Natural killer cell (primary cell): ENCODE results near the gene PAK5. TPM values are rescaled to one million over a fixed set of nuclear protein-coding genes. Genes with fewer than 3 reads are reported as not detected.

Source experiments
- ATAC-seq, 3 donors: fragments of 150-1000 bp in 2 of 3; fragments of 200-7000 bp in 1 of 3; cut with Tn5 transposase; 1 replicate in 1 of 3; 2 replicates in 2 of 3; pipeline ENCODE4 v1.10.0; 2021; ENCODE audit warnings: mild to moderate bottlenecking in 2 of 3, moderate library complexity in 2 of 3
- DNase-seq, 2 donors: peaks; one replicate each; pipeline versions ENCODE4 v3.0.0 to v3.0.0-alpha.2; 2013 to 2021; ENCODE audit warnings: mixed read lengths in 1 of 2
- H3K27ac ChIP-seq: one replicate; pipeline ENCODE4 v1.5.1; 2013; ENCODE audit warnings: mild to moderate bottlenecking, low read length
- H3K27me3 ChIP-seq: one replicate; pipeline ENCODE4 v1.6.1; 2013; ENCODE audit warnings: low read length; ENCODE audit not compliant: control insufficient read depth, insufficient read depth
- H3K36me3 ChIP-seq: one replicate; pipeline ENCODE4 v1.6.1; 2013; ENCODE audit warnings: low read length; ENCODE audit not compliant: control insufficient read depth, insufficient read depth
- H3K4me1 ChIP-seq: one replicate; pipeline ENCODE4 v1.6.1; 2013; ENCODE audit warnings: low read length; ENCODE audit not compliant: control insufficient read depth, insufficient read depth
- H3K4me3 ChIP-seq: one replicate; pipeline ENCODE4 v1.5.1; 2013; ENCODE audit warnings: low read length
- H3K9me3 ChIP-seq: one replicate; pipeline ENCODE4 v1.6.1; 2013; ENCODE audit warnings: low read length; ENCODE audit not compliant: control insufficient read depth, insufficient read depth
- H3K27ac Mint-ChIP-seq, 2 donors: one replicate each; pipeline ENCODE4 v1.8.0; 2022; ENCODE audit warnings: mild to moderate bottlenecking in 2 of 2, mixed read lengths in 2 of 2, moderate library complexity in 1 of 2
- H3K27me3 Mint-ChIP-seq, 2 donors: one replicate each; pipeline ENCODE4 v1.8.0; 2022; ENCODE audit warnings: low read depth in 2 of 2, mixed read lengths in 2 of 2
- H3K36me3 Mint-ChIP-seq: one replicate; pipeline ENCODE4 v1.8.0; 2022; ENCODE audit warnings: mixed read lengths
- H3K4me1 Mint-ChIP-seq, 2 donors: one replicate each; pipeline ENCODE4 v1.8.0; 2022; ENCODE audit warnings: mixed read lengths in 2 of 2
- H3K4me3 Mint-ChIP-seq: one replicate; pipeline ENCODE4 v1.8.0; 2022; ENCODE audit warnings: mild to moderate bottlenecking, moderate library complexity, mixed read lengths
- H3K9me3 Mint-ChIP-seq, 2 donors: one replicate each; pipeline ENCODE4 v1.8.0; 2022; ENCODE audit warnings: mixed read lengths in 2 of 2
- CTCF ChIP-seq: fragments of 200-600 bp; IDR thresholded peaks from one replicate; pipeline ENCODE4 v1.8.0; 2022; ENCODE audit warnings: antibody characterized with exemption
- WGBS: methylation state at CpG from one replicate; pipeline ENCODE4 v1.1.7; 2013; ENCODE audit warnings: missing lambda C conversion rate; ENCODE audit not compliant: insufficient coverage; 5-methylcytosine and 5-hydroxymethylcytosine counted together
- intact Hi-C: fragments of 100-400 bp; cut with micrococcal nuclease; formaldehyde crosslinking; loops from one replicate; pipeline ENCODE4 v1.14.2; 2022
- total RNA-seq, 4 donors: library from RNA; stranded (reverse); fragments of 120-200 nt in 1 of 4; gene quantifications; one replicate each; pipeline versions ENCODE4 v1.2.3 to v1.2.4, GENCODE V29; 2013 to 2022

PAK5 gene
- total RNA-seq, 3 donors from 2014 or later (not counting 1 experiment from before 2014, with no cell fraction given): not detected

DNA sequence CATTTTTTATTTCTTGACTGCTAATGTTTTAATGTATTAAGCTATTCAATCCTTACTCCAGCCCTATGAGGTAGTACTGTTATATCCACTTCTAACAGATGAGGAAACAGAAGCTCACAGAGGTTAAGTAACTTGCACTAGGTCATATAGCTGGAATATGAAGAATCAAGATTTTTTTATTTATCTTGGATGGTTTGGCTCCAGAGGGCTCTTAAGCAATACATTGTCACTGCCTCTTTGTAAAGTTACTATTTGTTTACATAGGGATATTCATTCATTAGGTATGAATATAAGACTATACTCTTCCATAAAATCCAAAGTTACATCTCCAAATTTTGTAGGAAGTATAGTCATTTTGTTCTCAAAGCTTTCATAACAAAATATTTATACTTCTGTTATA, 210.7 kb downstream of the PAK5 start:
- H3K4me1 Mint-ChIP-seq: peaks cover 0 to 5% of the 10 kb centered on the region in 2 donors
- no peak for DNase-seq
- H3K36me3 Mint-ChIP-seq: no peaks in the 10 kb centered on the region
- TF ChIP-seq CTCF: no peak
- Histone ChIP-seq H3K4me1 (no peaks in the 10 kb centered on the region), H3K27me3 (no peaks in the 10 kb centered on the region), H3K4me3 (no peak overlapping the region), H3K9me3 (peaks cover 3% of the 10 kb centered on the region), H3K27ac (no peak overlapping the region), H3K36me3 (no peaks in the 10 kb centered on the region)
- H3K9me3 Mint-ChIP-seq: peaks cover 2 to 4% of the 10 kb centered on the region in 2 donors
- H3K27ac Mint-ChIP-seq: no peak overlapping the region
- H3K27me3 Mint-ChIP-seq: peaks cover 4 to 9% of the 10 kb centered on the region in 2 donors
- ATAC-seq: no peak
- intact Hi-C loops: no loop called here
- H3K4me3 Mint-ChIP-seq: no peak overlapping the region

- Mint-ChIP-seq H3K9me3 (peaks cover 2 to 7% of the 10 kb centered on the region in 2 donors), H3K4me1 (peaks cover 0 to 5% of the 10 kb centered on the region in 2 donors), H3K36me3 (no peaks in the 10 kb centered on the region), H3K27ac (no peak overlapping the region), H3K4me3 (no peak overlapping the region), H3K27me3 (peaks cover 4 to 7% of the 10 kb centered on the region in 2 donors)
- WGBS: 83% methylated on average over 2 of the region's 3 CpGs
- intact Hi-C loops: no loop called here
- no peaks in the 10 kb centered on the region for H3K27me3 ChIP-seq
- H3K27ac ChIP-seq: no peak overlapping the region
- no peak for TF ChIP-seq CTCF
- no peak overlapping the region for H3K4me3 ChIP-seq
- DNase-seq (no peak), ATAC-seq (no peak)
- H3K4me1 ChIP-seq: no peaks in the 10 kb centered on the region
- no peaks in the 10 kb centered on the region for H3K36me3 ChIP-seq
- peaks cover 3% of the 10 kb centered on the region for H3K9me3 ChIP-seq
Observed at GRCh38 chr20:9627219-9627618, 211.7 kb downstream of the PAK5 start.

GRCh38 chr20:9626357-9626756, 212.5 kb downstream of the PAK5 start:
- H3K27ac ChIP-seq: no peak overlapping the region
- no peak for TF ChIP-seq CTCF
- no peaks in the 10 kb centered on the region for H3K4me1 ChIP-seq
- peaks cover 0 to 5% of the 10 kb centered on the region in 2 donors for H3K4me1 Mint-ChIP-seq
- peaks cover 2 to 7% of the 10 kb centered on the region in 2 donors for H3K9me3 Mint-ChIP-seq
- intact Hi-C loops: no loop called here
- H3K27me3 Mint-ChIP-seq: peaks cover 0 to 4% of the 10 kb centered on the region in 2 donors
- H3K27ac Mint-ChIP-seq: no peak overlapping the region
- H3K27me3 ChIP-seq: no peaks in the 10 kb centered on the region
- no peak overlapping the region for H3K4me3 ChIP-seq
- H3K36me3 ChIP-seq: no peaks in the 10 kb centered on the region
- no peaks in the 10 kb centered on the region for H3K36me3 Mint-ChIP-seq
- DNase-seq (no peak), ATAC-seq (no peak)
- peaks cover 3% of the 10 kb centered on the region for H3K9me3 ChIP-seq
- WGBS: 72% methylated on average over 3 of the region's 3 CpGs
- no peak overlapping the region for H3K4me3 Mint-ChIP-seq

DNA sequence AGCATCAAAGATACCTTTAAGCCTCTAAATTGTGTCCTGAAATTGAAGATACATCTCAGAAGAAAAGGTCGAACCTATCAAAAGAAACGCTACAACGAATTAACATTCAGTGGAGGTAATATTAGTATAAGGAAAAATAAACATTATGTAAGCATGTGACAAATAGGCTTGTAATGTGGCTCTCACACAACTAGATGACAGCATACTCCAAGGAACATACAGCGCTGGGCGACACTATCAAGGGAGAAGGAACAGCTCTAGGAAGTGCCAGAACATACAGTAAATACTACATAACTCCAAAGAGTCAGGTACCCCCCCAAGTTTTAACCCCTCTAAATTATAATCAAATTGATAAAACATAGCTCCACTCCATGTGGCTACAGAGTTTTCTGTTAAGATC, 220.9 kb downstream of the PAK5 start:
- Histone ChIP-seq H3K27me3 (no peaks in the 10 kb centered on the region), H3K4me3 (no peak overlapping the region), H3K27ac (no peak overlapping the region), H3K36me3 (no peaks in the 10 kb centered on the region), H3K9me3 (no peaks in the 10 kb centered on the region), H3K4me1 (no peaks in the 10 kb centered on the region)
- no peak for TF ChIP-seq CTCF
- Mint-ChIP-seq H3K36me3 (no peaks in the 10 kb centered on the region), H3K4me1 (no peaks in the 10 kb centered on the region), H3K9me3 (peaks cover 0 to under 1% of the 10 kb centered on the region in 2 donors), H3K27me3 (peaks cover under 1 to 4% of the 10 kb centered on the region in 2 donors), H3K4me3 (no peak overlapping the region), H3K27ac (no peak overlapping the region)
- DNase-seq (no peak), ATAC-seq (no peak)
- intact Hi-C loops: no loop called here
- WGBS: 91% methylated on average over 5 of the region's 5 CpGs
